ENCODE measurements around the gene RNF11. TPM values are rescaled to one million over a fixed set of nuclear protein-coding genes. Genes with fewer than 3 reads are reported as not detected.
"Not testable (repeated sequence)": the region's sequence is repeated elsewhere in the genome, so short reads cannot be mapped to it uniquely, and the experiment has no call there.

RNF11 gene
- total RNA-seq, 2 experiments from 2014 or later: 91.3 to 97.4 TPM

DNA sequence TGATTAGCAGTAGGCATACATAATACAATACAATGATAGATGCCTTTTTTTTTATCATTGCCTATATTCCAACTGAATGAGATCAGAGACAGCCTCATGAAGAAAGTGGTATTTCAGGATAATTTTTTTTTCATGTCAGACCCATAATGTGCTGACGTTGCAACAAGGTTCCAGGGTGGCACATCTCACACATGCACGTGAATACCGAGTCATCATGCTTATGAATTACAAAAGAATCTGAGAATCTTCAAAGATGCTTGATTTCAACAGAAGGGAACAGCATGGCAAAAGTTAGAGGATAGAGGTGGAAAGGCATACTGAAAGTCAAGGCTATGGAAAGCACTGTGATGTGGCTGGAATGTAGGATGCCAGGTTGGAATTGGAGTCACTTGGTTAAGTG is 5.0 kb upstream of the RNF11 start:
- no peak overlapping the region for H3K4me3 ChIP-seq (ENCODE audit: low read length)
- Mint-ChIP-seq H3K9me3 (no peaks in the 10 kb centered on the region), H3K27ac (no peak overlapping the region), H3K4me1 (ENCODE audit: low read depth) (peaks cover 15% of the 10 kb centered on the region), H3K4me3 (no peak overlapping the region), H3K36me3 (ENCODE audit: low read depth) (peaks cover 7% of the 10 kb centered on the region), H3K27me3 (peaks cover 9% of the 10 kb centered on the region)
- no peaks in the 10 kb centered on the region for H3K36me3 ChIP-seq (ENCODE audit: insufficient read depth, low read length)
- ChIA-PET POLR2A (no interaction called here), CTCF (no interaction called here)
- no peak overlapping the region for H3K27ac ChIP-seq (ENCODE audit: low read depth in 1 of 2, low read length in 2 of 2)
- no peaks in the 10 kb centered on the region for H3K27me3 ChIP-seq (ENCODE audit: control insufficient read depth in 1 of 2, insufficient read depth in 2 of 2, low read length in 2 of 2)
- ATAC-seq (ENCODE audit: poor library complexity) (no peak), DNase-seq (no peak)
- peaks cover 17% of the 10 kb centered on the region for H3K4me1 ChIP-seq (ENCODE audit: insufficient read depth, low read length)
- TF ChIP-seq, protein P1, sequence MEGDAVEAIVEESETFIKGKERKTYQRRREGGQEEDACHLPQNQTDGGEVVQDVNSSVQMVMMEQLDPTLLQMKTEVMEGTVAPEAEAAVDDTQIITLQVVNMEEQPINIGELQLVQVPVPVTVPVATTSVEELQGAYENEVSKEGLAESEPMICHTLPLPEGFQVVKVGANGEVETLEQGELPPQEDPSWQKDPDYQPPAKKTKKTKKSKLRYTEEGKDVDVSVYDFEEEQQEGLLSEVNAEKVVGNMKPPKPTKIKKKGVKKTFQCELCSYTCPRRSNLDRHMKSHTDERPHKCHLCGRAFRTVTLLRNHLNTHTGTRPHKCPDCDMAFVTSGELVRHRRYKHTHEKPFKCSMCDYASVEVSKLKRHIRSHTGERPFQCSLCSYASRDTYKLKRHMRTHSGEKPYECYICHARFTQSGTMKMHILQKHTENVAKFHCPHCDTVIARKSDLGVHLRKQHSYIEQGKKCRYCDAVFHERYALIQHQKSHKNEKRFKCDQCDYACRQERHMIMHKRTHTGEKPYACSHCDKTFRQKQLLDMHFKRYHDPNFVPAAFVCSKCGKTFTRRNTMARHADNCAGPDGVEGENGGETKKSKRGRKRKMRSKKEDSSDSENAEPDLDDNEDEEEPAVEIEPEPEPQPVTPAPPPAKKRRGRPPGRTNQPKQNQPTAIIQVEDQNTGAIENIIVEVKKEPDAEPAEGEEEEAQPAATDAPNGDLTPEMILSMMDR (IDR thresholded peaks at IDR 0.05): no peak
- no peaks in the 10 kb centered on the region for H3K9me3 ChIP-seq (ENCODE audit: control insufficient read depth in 1 of 2, insufficient read depth in 1 of 2, low read length in 2 of 2)
- intact Hi-C loops (cut with DNase I, micrococcal nuclease): loop anchor here in 1 of 2 experiments (10.0 kb wide), 1 partner anchor 266 kb away; the partner anchor contains the start of gene FAF1

DNA sequence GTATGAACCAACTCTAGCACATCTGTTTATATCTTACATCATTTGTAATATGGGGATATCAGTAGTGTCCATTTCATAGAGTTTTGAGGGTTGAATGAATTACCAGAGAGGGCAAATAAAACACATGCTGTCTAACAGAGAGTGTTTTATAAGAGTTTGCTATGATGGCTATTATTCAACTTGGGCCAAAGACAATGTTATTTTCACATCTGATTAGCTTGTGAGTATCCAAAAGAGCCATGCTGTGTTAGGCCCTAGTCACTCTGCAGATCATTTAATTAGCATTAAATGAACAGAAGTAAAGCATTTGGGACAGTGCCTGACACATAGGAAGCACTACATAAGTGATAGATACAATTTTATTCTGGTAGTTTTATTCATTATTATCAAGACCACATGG is 4.2 kb upstream of the RNF11 start:
- no peak overlapping the region for H3K4me3 Mint-ChIP-seq
- peaks cover 15% of the 10 kb centered on the region for H3K4me1 Mint-ChIP-seq (ENCODE audit: low read depth)
- intact Hi-C loops (cut with DNase I, micrococcal nuclease): loop anchor here in 1 of 2 experiments (10.0 kb wide), 1 partner anchor 267 kb away; the partner anchor contains the start of gene FAF1
- H3K27me3 Mint-ChIP-seq: peaks cover 7% of the 10 kb centered on the region
- no peaks in the 10 kb centered on the region for H3K9me3 Mint-ChIP-seq
- H3K27ac Mint-ChIP-seq: no peak overlapping the region
- Histone ChIP-seq H3K36me3 (ENCODE audit: insufficient read depth, low read length) (no peaks in the 10 kb centered on the region), H3K9me3 (ENCODE audit: control insufficient read depth in 1 of 2, insufficient read depth in 1 of 2, low read length in 2 of 2) (no peaks in the 10 kb centered on the region), H3K4me3 (ENCODE audit: low read length) (no peak overlapping the region), H3K27me3 (ENCODE audit: control insufficient read depth in 1 of 2, insufficient read depth in 2 of 2, low read length in 2 of 2) (no peaks in the 10 kb centered on the region), H3K27ac (ENCODE audit: low read depth in 1 of 2, low read length in 2 of 2) (no peak overlapping the region), H3K4me1 (ENCODE audit: insufficient read depth, low read length) (peaks cover 17% of the 10 kb centered on the region)
- peaks cover 7% of the 10 kb centered on the region for H3K36me3 Mint-ChIP-seq (ENCODE audit: low read depth)
- TF ChIP-seq, protein P1 (IDR thresholded peaks at IDR 0.05): no peak
- CTCF ChIA-PET: interaction anchor here (0.6 to 0.7 kb wide), 2 partner anchors 54 to 65 kb away, joined by 3 read pairs; no protein-coding TSS in a partner anchor
- no peak for ATAC-seq (ENCODE audit: poor library complexity)
- no peak for DNase-seq
- POLR2A ChIA-PET: interaction anchor here (1.1 kb wide), 1 partner anchor 386 kb away, joined by 3 read pairs; no protein-coding TSS in a partner anchor

DNA sequence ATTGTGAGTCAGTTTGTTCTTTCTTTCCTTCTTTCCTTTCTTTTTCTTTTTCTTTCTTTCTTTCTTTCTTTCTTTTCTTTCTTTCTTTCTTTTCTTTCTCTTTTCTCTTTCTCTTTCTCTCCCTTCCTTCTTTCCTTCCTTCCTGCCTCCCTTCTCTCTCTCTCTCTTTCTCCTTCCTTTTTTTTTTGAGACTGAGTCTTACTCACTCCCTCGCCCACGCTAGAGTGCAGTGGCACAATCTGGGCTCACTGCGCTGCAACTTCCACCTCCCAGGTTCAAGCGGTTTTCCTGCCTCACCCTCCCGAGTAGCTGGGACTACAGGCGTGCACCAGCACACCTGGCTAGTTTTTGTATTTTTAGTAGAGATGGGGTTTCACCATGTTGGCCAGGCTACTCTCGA is 1.8 kb upstream of the RNF11 start:
- H3K4me1 Mint-ChIP-seq (ENCODE audit: low read depth): peaks cover 20% of the 10 kb centered on the region
- H3K4me3 ChIP-seq (ENCODE audit: low read length); ATAC-seq (ENCODE audit: poor library complexity); H3K9me3 Mint-ChIP-seq; H3K27me3 Mint-ChIP-seq; H3K36me3 Mint-ChIP-seq (ENCODE audit: low read depth); H3K27ac ChIP-seq (ENCODE audit: low read depth in 1 of 2, low read length in 2 of 2); H3K27ac Mint-ChIP-seq; H3K9me3 ChIP-seq (ENCODE audit: control insufficient read depth in 1 of 2, insufficient read depth in 1 of 2, low read length in 2 of 2); POLR2A ChIA-PET; H3K36me3 ChIP-seq (ENCODE audit: insufficient read depth, low read length); H3K27me3 ChIP-seq (ENCODE audit: control insufficient read depth in 1 of 2, insufficient read depth in 2 of 2, low read length in 2 of 2); H3K4me3 Mint-ChIP-seq: not testable (repeated sequence)
- CTCF ChIA-PET: interaction anchor here (1.5 kb wide), 1 partner anchor 63 kb away, joined by 4 read pairs; no protein-coding TSS in a partner anchor
- H3K4me1 ChIP-seq (ENCODE audit: insufficient read depth, low read length): peaks cover 29% of the 10 kb centered on the region
- peak in 1 of 14 experiments; percentile 18 for DNase-seq
- intact Hi-C loops (cut with DNase I, micrococcal nuclease): loop anchor here in 1 of 2 experiments (10.0 kb wide), 1 partner anchor 269 kb away; the partner anchor contains the start of gene FAF1

Data from CD4-positive, alpha-beta T cell (primary cell).